ENCODE data around the gene MAFG.

- TF ChIP-seq CTCF (IDR thresholded peaks at IDR 0.05) (no peak), POLR2A (IDR thresholded peaks at IDR 0.05) (no peak)
These were observed 29.4 kb upstream of the MAFG start for GRCh38 chr17:81956607-81957589.

All from body of pancreas (tissue), 4 donors.